GM21825 (cell line): ENCODE measurements around the gene CDH23.

Source experiments
- ATAC-seq: cut with Tn5 transposase; IDR thresholded peaks from one replicate; pipeline ENCODE4 v1.9.1; 2021; ENCODE audit warnings: mild to moderate bottlenecking, moderate library complexity; ENCODE audit not compliant: unreplicated experiment

Gene CDH23

GRCh38 chr10:71746344-71747037 lies 349.8 kb downstream of the CDH23 start:
- no peak for ATAC-seq

- ATAC-seq: no peak
Observed at GRCh38 chr10:71747039-71747531, 350.4 kb downstream of the CDH23 start.

- ATAC-seq: no peak
Observed at GRCh38 chr10:71747551-71748523, 351.1 kb downstream of the CDH23 start.

GRCh38 chr10:71748671-71749191 lies 352.0 kb downstream of the CDH23 start:
- ATAC-seq: peak; percentile 54

- no peak for ATAC-seq
Observed at GRCh38 chr10:71749396-71749795, 352.7 kb downstream of the CDH23 start.

GRCh38 chr10:71750124-71750841 lies 353.6 kb downstream of the CDH23 start:
- no peak for ATAC-seq

- no peak for ATAC-seq
Observed at GRCh38 chr10:71750986-71751385, 354.3 kb downstream of the CDH23 start.

GRCh38 chr10:71751515-71752224 lies 354.9 kb downstream of the CDH23 start:
- no peak for ATAC-seq

- ATAC-seq: no peak
Observed at GRCh38 chr10:71752391-71753090, 355.8 kb downstream of the CDH23 start.

GRCh38 chr10:71753091-71753959 lies 356.6 kb downstream of the CDH23 start:
- ATAC-seq: no peak

GRCh38 chr10:71753960-71754505 lies 357.3 kb downstream of the CDH23 start:
- no peak for ATAC-seq

- ATAC-seq: no peak
Observed at GRCh38 chr10:71754562-71754961, 357.8 kb downstream of the CDH23 start.

GRCh38 chr10:71755179-71755879 lies 358.6 kb downstream of the CDH23 start:
- ATAC-seq: no peak

- ATAC-seq: no peak
Observed at GRCh38 chr10:71756311-71757191, 359.8 kb downstream of the CDH23 start.

GRCh38 chr10:71757399-71757922 lies 360.7 kb downstream of the CDH23 start:
- ATAC-seq: no peak

- ATAC-seq: no peak
Observed at GRCh38 chr10:71761105-71761511, 364.4 kb downstream of the CDH23 start.
